LNCaP clone FGC (cell line): ENCODE data around the gene RASSF3.

Experiments used
- DNase-seq: peaks from one replicate; pipeline ENCODE4 v3.0.0-alpha.2; 2011; ENCODE audit warnings: low read depth
- H3K4me3 ChIP-seq: 2 replicates; pipeline ENCODE4 v1.5.1; 2011; ENCODE audit warnings: mild to moderate bottlenecking, low read depth, low read length, control low read depth
- CTCF ChIP-seq: IDR thresholded peaks from 2 replicates; pipeline ENCODE4 v1.5.1; 2012; ENCODE audit warnings: mild to moderate bottlenecking; ENCODE audit not compliant: control insufficient read depth, insufficient read depth; ENCODE audit errors: extremely low read depth

Gene RASSF3

GRCh38 chr12:64722835-64723234, 112.5 kb downstream of the RASSF3 start:
- no peak overlapping the region for H3K4me3 ChIP-seq
- no peak for DNase-seq
- TF ChIP-seq CTCF, result no peak

- TF ChIP-seq CTCF, result no peak
- DNase-seq, result no peak
- no peak overlapping the region for H3K4me3 ChIP-seq
Measured at GRCh38 chr12:64723630-64724029, 113.3 kb downstream of the RASSF3 start.

- no peak for TF ChIP-seq CTCF
- no peak overlapping the region for H3K4me3 ChIP-seq
- DNase-seq, result no peak
Measured at GRCh38 chr12:64724201-64724745, 114.0 kb downstream of the RASSF3 start.

GRCh38 chr12:64729909-64730587, 119.8 kb downstream of the RASSF3 start:
- no peak for TF ChIP-seq CTCF
- H3K4me3 ChIP-seq, result no peak overlapping the region
- no peak for DNase-seq

GRCh38 chr12:64730588-64730969, 120.3 kb downstream of the RASSF3 start:
- DNase-seq, result no peak
- no peak for TF ChIP-seq CTCF
- no peak overlapping the region for H3K4me3 ChIP-seq

- TF ChIP-seq CTCF, result no peak
- no peak for DNase-seq
- no peak overlapping the region for H3K4me3 ChIP-seq
Measured at GRCh38 chr12:64731683-64732082, 121.4 kb downstream of the RASSF3 start.

- no peak for TF ChIP-seq CTCF
- H3K4me3 ChIP-seq, result no peak overlapping the region
- DNase-seq, result peak; percentile 76
Measured at GRCh38 chr12:64733857-64734256, 123.6 kb downstream of the RASSF3 start.
